ENCODE results near the gene ANKRD63.

- TF ChIP-seq CTCF (conservative IDR thresholded peaks at IDR 0.05 in 1 of 2, IDR thresholded peaks at IDR 0.05 in 1 of 2; ENCODE audit: low read depth in 1 of 2, low read length in 2 of 2): no peak
- TF ChIP-seq EZH2 (IDR thresholded peaks at IDR 0.05; ENCODE audit: low read length, missing control alignments): no peak
Observed at GRCh38 chr15:40275523-40275922, 7.3 kb downstream of the ANKRD63 start.

All from fibroblast of lung (primary cell).